Upper lobe of left lung (tissue), 4 donors: ENCODE measurements around the gene SLC26A11.

Experiments used
- POLR2AphosphoS5 ChIP-seq, 2 donors: sonication (generic); formaldehyde crosslinking; IDR thresholded peaks; one replicate each; pipeline ENCODE4 v1.5.1; 2017; ENCODE audit warnings: antibody characterized with exemption in 2 of 2
- TF ChIP-seq, protein P1 (sequence below), 6 experiments: fragments of 450-650 bp in 4 of 6; fragments of 200-600 bp in 2 of 6; sonication (generic) in 2 of 6; IDR thresholded peaks; one replicate each; pipeline ENCODE4 v1.5.1; 2016 to 2019; ENCODE audit warnings: antibody characterized with exemption in 6 of 6

DNA sequence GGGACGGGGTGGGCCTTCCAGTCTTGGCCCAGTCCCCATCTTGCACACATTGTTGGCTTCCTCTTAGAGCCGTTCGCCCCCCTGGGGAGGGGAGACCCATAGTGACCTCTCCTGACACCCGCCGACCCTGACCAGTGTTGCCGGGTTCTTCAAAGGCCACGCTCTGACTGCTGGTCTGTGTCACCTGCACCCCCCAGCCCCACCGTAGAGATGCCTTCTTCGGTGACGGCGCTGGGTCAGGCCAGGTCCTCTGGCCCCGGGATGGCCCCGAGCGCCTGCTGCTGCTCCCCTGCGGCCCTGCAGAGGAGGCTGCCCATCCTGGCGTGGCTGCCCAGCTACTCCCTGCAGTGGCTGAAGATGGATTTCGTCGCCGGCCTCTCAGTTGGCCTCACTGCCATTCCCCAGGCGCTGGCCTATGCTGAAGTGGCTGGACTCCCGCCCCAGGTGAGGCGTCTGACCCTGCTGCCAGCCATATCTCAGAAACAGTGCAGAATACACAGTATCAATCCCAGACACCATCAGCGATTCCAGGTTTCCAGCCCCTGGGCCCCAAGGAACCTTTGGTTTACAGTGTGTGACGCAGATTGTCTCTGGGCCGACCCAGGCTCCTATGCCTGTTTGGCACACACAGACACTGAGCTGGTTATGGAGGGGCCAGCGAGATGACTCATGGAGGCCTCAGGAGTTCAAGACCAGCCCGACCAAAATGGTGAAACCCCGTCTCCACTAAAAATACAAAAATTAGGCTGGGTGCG lies 1.3 kb downstream of the SLC26A11 start:
- no peak for TF ChIP-seq POLR2AphosphoS5 (IDR thresholded peaks at IDR 0.05)
- TF ChIP-seq, protein P1, sequence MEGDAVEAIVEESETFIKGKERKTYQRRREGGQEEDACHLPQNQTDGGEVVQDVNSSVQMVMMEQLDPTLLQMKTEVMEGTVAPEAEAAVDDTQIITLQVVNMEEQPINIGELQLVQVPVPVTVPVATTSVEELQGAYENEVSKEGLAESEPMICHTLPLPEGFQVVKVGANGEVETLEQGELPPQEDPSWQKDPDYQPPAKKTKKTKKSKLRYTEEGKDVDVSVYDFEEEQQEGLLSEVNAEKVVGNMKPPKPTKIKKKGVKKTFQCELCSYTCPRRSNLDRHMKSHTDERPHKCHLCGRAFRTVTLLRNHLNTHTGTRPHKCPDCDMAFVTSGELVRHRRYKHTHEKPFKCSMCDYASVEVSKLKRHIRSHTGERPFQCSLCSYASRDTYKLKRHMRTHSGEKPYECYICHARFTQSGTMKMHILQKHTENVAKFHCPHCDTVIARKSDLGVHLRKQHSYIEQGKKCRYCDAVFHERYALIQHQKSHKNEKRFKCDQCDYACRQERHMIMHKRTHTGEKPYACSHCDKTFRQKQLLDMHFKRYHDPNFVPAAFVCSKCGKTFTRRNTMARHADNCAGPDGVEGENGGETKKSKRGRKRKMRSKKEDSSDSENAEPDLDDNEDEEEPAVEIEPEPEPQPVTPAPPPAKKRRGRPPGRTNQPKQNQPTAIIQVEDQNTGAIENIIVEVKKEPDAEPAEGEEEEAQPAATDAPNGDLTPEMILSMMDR (IDR thresholded peaks at IDR 0.05) = no peak
